ENCODE data around the gene MAP3K2. TPM values are rescaled to one million over a fixed set of nuclear protein-coding genes. Genes with fewer than 3 reads are reported as not detected.

The MAP3K2 gene
- total and polyA plus RNA-seq, 9 donors: 10.8 to 28.4 (median 16.2) TPM

- no peak for DNase-seq
- no peak overlapping the region for H3K4me3 ChIP-seq (ENCODE audit: low read length)
- no peaks in the 10 kb centered on the region for H3K36me3 ChIP-seq (ENCODE audit: control insufficient read depth, insufficient read depth, low read length)
- 85% methylated on average over 7 of the region's 9 CpGs for WGBS (ENCODE audit: insufficient coverage)
- H3K4me1 ChIP-seq (ENCODE audit: control insufficient read depth, insufficient read depth, low read length): peaks cover 28% of the 10 kb centered on the region
- peak overlapping the region; percentile 76 for H3K27ac ChIP-seq (ENCODE audit: low read length)
- H3K27me3 ChIP-seq (ENCODE audit: control insufficient read depth, insufficient read depth, low read length): no peaks in the 10 kb centered on the region
- no peaks in the 10 kb centered on the region for H3K9me3 ChIP-seq (replicated peaks; ENCODE audit: control insufficient read depth, low read depth, low read length)
Measured at GRCh38 chr2:127407091-127407490, 19.3 kb upstream of the MAP3K2 start.

GRCh38 chr2:127406454-127406853, 18.7 kb upstream of the MAP3K2 start:
- DNase-seq: no peak
- H3K4me3 ChIP-seq (ENCODE audit: low read length): no peak overlapping the region
- H3K36me3 ChIP-seq (ENCODE audit: control insufficient read depth, insufficient read depth, low read length): no peaks in the 10 kb centered on the region
- no CpG with 5 or more reads among the region's 2 CpGs for WGBS (ENCODE audit: insufficient coverage)
- no peaks in the 10 kb centered on the region for H3K27me3 ChIP-seq (ENCODE audit: control insufficient read depth, insufficient read depth, low read length)
- H3K4me1 ChIP-seq (ENCODE audit: control insufficient read depth, insufficient read depth, low read length): peaks cover 28% of the 10 kb centered on the region
- H3K9me3 ChIP-seq (replicated peaks; ENCODE audit: control insufficient read depth, low read depth, low read length): no peaks in the 10 kb centered on the region
- no peak overlapping the region for H3K27ac ChIP-seq (ENCODE audit: low read length)

- Histone ChIP-seq H3K27me3 (ENCODE audit: control insufficient read depth, insufficient read depth, low read length) (no peaks in the 10 kb centered on the region), H3K36me3 (ENCODE audit: control insufficient read depth, insufficient read depth, low read length) (no peaks in the 10 kb centered on the region), H3K4me1 (ENCODE audit: control insufficient read depth, insufficient read depth, low read length) (peaks cover 36% of the 10 kb centered on the region), H3K4me3 (ENCODE audit: low read length) (no peak overlapping the region), H3K27ac (ENCODE audit: low read length) (no peak overlapping the region), H3K9me3 (replicated peaks; ENCODE audit: control insufficient read depth, low read depth, low read length) (no peaks in the 10 kb centered on the region)
- no peak for DNase-seq
- WGBS (ENCODE audit: insufficient coverage): 60% methylated on average over 1 of the region's 3 CpGs
Measured at GRCh38 chr2:127405255-127405610, 17.5 kb upstream of the MAP3K2 start.

- 64% methylated on average over 3 of the region's 7 CpGs for WGBS (ENCODE audit: insufficient coverage)
- no peaks in the 10 kb centered on the region for H3K27me3 ChIP-seq (ENCODE audit: control insufficient read depth, insufficient read depth, low read length)
Measured at GRCh38 chr2:127404466-127405254, 16.9 kb upstream of the MAP3K2 start.

GRCh38 chr2:127403460-127403859, 15.7 kb upstream of the MAP3K2 start:
- no peak for DNase-seq
- Histone ChIP-seq H3K27ac (ENCODE audit: low read length) (no peak overlapping the region), H3K9me3 (replicated peaks; ENCODE audit: control insufficient read depth, low read depth, low read length) (no peaks in the 10 kb centered on the region), H3K4me1 (ENCODE audit: control insufficient read depth, insufficient read depth, low read length) (peaks cover 30% of the 10 kb centered on the region), H3K4me3 (ENCODE audit: low read length) (no peak overlapping the region), H3K27me3 (ENCODE audit: control insufficient read depth, insufficient read depth, low read length) (no peaks in the 10 kb centered on the region), H3K36me3 (ENCODE audit: control insufficient read depth, insufficient read depth, low read length) (no peaks in the 10 kb centered on the region)
- 27% methylated on average over 3 of the region's 3 CpGs for WGBS (ENCODE audit: insufficient coverage)

More at GRCh38 chr2:127404466-127405254, 16.9 kb upstream of the MAP3K2 start:
- no peaks in the 10 kb centered on the region for H3K9me3 ChIP-seq (replicated peaks; ENCODE audit: control insufficient read depth, low read depth, low read length)
- no peaks in the 10 kb centered on the region for H3K36me3 ChIP-seq (ENCODE audit: control insufficient read depth, insufficient read depth, low read length)
- H3K4me3 ChIP-seq (ENCODE audit: low read length): no peak overlapping the region
- no peak overlapping the region for H3K27ac ChIP-seq (ENCODE audit: low read length)
- peaks cover 34% of the 10 kb centered on the region for H3K4me1 ChIP-seq (ENCODE audit: control insufficient read depth, insufficient read depth, low read length)
- DNase-seq: peak; percentile 55

GRCh38 chr2:127401757-127402695, 14.3 kb upstream of the MAP3K2 start:
- Histone ChIP-seq H3K9me3 (replicated peaks; ENCODE audit: control insufficient read depth, low read depth, low read length) (no peaks in the 10 kb centered on the region), H3K4me3 (ENCODE audit: low read length) (no peak overlapping the region), H3K27ac (ENCODE audit: low read length) (peak overlapping the region; percentile 11), H3K4me1 (ENCODE audit: control insufficient read depth, insufficient read depth, low read length) (peaks cover 37% of the 10 kb centered on the region), H3K27me3 (ENCODE audit: control insufficient read depth, insufficient read depth, low read length) (no peaks in the 10 kb centered on the region), H3K36me3 (ENCODE audit: control insufficient read depth, insufficient read depth, low read length) (no peaks in the 10 kb centered on the region)
- no peak for DNase-seq
- 73% methylated on average over 7 of the region's 11 CpGs for WGBS (ENCODE audit: insufficient coverage)

GRCh38 chr2:127400897-127401756, 13.4 kb upstream of the MAP3K2 start:
- Histone ChIP-seq H3K27ac (ENCODE audit: low read length) (peak overlapping the region; percentile 45), H3K4me3 (ENCODE audit: low read length) (peak overlapping the region; percentile 14), H3K9me3 (replicated peaks; ENCODE audit: control insufficient read depth, low read depth, low read length) (no peaks in the 10 kb centered on the region), H3K4me1 (ENCODE audit: control insufficient read depth, insufficient read depth, low read length) (peaks cover 37% of the 10 kb centered on the region), H3K36me3 (ENCODE audit: control insufficient read depth, insufficient read depth, low read length) (no peaks in the 10 kb centered on the region), H3K27me3 (ENCODE audit: control insufficient read depth, insufficient read depth, low read length) (no peaks in the 10 kb centered on the region)
- DNase-seq: peak; percentile 85
- WGBS (ENCODE audit: insufficient coverage): 29% methylated on average over 29 of the region's 39 CpGs

GRCh38 chr2:127400533-127400896, 12.7 kb upstream of the MAP3K2 start:
- peak overlapping the region; percentile 14 for H3K4me3 ChIP-seq (ENCODE audit: low read length)
- 56% methylated on average over 8 of the region's 9 CpGs for WGBS (ENCODE audit: insufficient coverage)
- peak overlapping the region; percentile 45 for H3K27ac ChIP-seq (ENCODE audit: low read length)
- DNase-seq: no peak
- H3K9me3 ChIP-seq (replicated peaks; ENCODE audit: control insufficient read depth, low read depth, low read length): no peaks in the 10 kb centered on the region
- no peaks in the 10 kb centered on the region for H3K36me3 ChIP-seq (ENCODE audit: control insufficient read depth, insufficient read depth, low read length)
- H3K4me1 ChIP-seq (ENCODE audit: control insufficient read depth, insufficient read depth, low read length): peaks cover 37% of the 10 kb centered on the region
- H3K27me3 ChIP-seq (ENCODE audit: control insufficient read depth, insufficient read depth, low read length): no peaks in the 10 kb centered on the region

- peaks cover 33% of the 10 kb centered on the region for H3K4me1 ChIP-seq (ENCODE audit: control insufficient read depth, insufficient read depth, low read length)
- no peaks in the 10 kb centered on the region for H3K9me3 ChIP-seq (replicated peaks; ENCODE audit: control insufficient read depth, low read depth, low read length)
- no peak overlapping the region for H3K27ac ChIP-seq (ENCODE audit: low read length)
- no peak overlapping the region for H3K4me3 ChIP-seq (ENCODE audit: low read length)
- peak; percentile 87 for DNase-seq
- H3K36me3 ChIP-seq (ENCODE audit: control insufficient read depth, insufficient read depth, low read length): no peaks in the 10 kb centered on the region
- 62% methylated on average over 3 of the region's 4 CpGs for WGBS (ENCODE audit: insufficient coverage)
- H3K27me3 ChIP-seq (ENCODE audit: control insufficient read depth, insufficient read depth, low read length): no peaks in the 10 kb centered on the region
Measured at GRCh38 chr2:127398239-127398590, 10.4 kb upstream of the MAP3K2 start.

Data from muscle of leg (tissue), 11 donors.